ENCODE data around the gene SPESP1. TPM values are rescaled to one million over a fixed set of nuclear protein-coding genes. Genes with fewer than 3 reads are reported as not detected.

SPESP1 gene
- total RNA-seq, 1 donor from 2014 or later: not detected

DNA sequence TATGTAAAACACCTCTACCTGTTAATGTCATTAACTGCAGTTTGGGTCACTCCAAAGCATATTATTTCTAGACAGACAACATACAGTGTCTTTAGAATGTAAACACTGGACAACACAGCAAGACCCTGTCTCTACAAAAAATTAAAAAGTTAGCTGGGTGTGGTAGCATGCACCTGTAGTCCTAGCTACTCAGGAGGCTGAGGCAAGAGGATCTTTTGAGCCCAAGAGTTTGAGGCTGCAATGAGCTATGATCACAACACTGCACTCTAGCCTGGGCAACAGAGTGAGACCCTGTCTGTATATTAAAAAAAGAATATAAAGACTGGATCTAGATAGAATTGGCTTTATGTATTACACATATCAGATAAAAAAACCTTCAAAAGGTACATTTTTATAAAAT, 20.0 kb upstream of the SPESP1 start:
- no peak overlapping the region for H3K27ac Mint-ChIP-seq
- no peaks in the 10 kb centered on the region for H3K27me3 Mint-ChIP-seq (ENCODE audit: low read depth)
- DNase-seq (ENCODE audit: low spot score in 2 of 2, unreplicated experiment in 2 of 2): no peak
- TF ChIP-seq CTCF (IDR thresholded peaks at IDR 0.05; ENCODE audit: unreplicated experiment): no peak
- peaks cover 3% of the 10 kb centered on the region for H3K9me3 Mint-ChIP-seq
- H3K36me3 Mint-ChIP-seq: no peaks in the 10 kb centered on the region
- H3K4me1 Mint-ChIP-seq: peaks cover 4% of the 10 kb centered on the region
- H3K4me3 Mint-ChIP-seq: no peak overlapping the region

GRCh38 chr15:68910816-68911215, 19.5 kb upstream of the SPESP1 start:
- peaks cover 8% of the 10 kb centered on the region for H3K9me3 Mint-ChIP-seq
- H3K27ac Mint-ChIP-seq: no peak overlapping the region
- no peaks in the 10 kb centered on the region for H3K27me3 Mint-ChIP-seq (ENCODE audit: low read depth)
- no peak overlapping the region for H3K4me3 Mint-ChIP-seq
- no peak for DNase-seq (ENCODE audit: low spot score in 2 of 2, unreplicated experiment in 2 of 2)
- H3K36me3 Mint-ChIP-seq: no peaks in the 10 kb centered on the region
- H3K4me1 Mint-ChIP-seq: peaks cover 4% of the 10 kb centered on the region
- no peak for TF ChIP-seq CTCF (IDR thresholded peaks at IDR 0.05; ENCODE audit: unreplicated experiment)

- no peak for DNase-seq (ENCODE audit: low spot score in 2 of 2, unreplicated experiment in 2 of 2)
- no peak overlapping the region for H3K4me3 Mint-ChIP-seq
- no peak for TF ChIP-seq CTCF (IDR thresholded peaks at IDR 0.05; ENCODE audit: unreplicated experiment)
- no peaks in the 10 kb centered on the region for H3K4me1 Mint-ChIP-seq
- peaks cover 10% of the 10 kb centered on the region for H3K27me3 Mint-ChIP-seq (ENCODE audit: low read depth)
- H3K9me3 Mint-ChIP-seq: no peaks in the 10 kb centered on the region
- H3K36me3 Mint-ChIP-seq: no peaks in the 10 kb centered on the region
- H3K27ac Mint-ChIP-seq: no peak overlapping the region
Observed at GRCh38 chr15:68921926-68922325, 8.4 kb upstream of the SPESP1 start.

GRCh38 chr15:68924866-68925560, 5.3 kb upstream of the SPESP1 start:
- Mint-ChIP-seq H3K9me3 (no peaks in the 10 kb centered on the region), H3K36me3 (no peaks in the 10 kb centered on the region), H3K4me1 (no peaks in the 10 kb centered on the region), H3K4me3 (no peak overlapping the region), H3K27me3 (ENCODE audit: low read depth) (peaks cover 9% of the 10 kb centered on the region), H3K27ac (no peak overlapping the region)
- TF ChIP-seq CTCF (IDR thresholded peaks at IDR 0.05; ENCODE audit: unreplicated experiment): peak; percentile 78
- peak; percentile 59 to 85 for DNase-seq (ENCODE audit: low spot score in 2 of 2, unreplicated experiment in 2 of 2)

GRCh38 chr15:68933001-68933400, 2.7 kb downstream of the SPESP1 start:
- no peak for TF ChIP-seq CTCF (IDR thresholded peaks at IDR 0.05; ENCODE audit: unreplicated experiment)
- H3K27ac Mint-ChIP-seq: no peak overlapping the region
- no peaks in the 10 kb centered on the region for H3K4me1 Mint-ChIP-seq
- no peaks in the 10 kb centered on the region for H3K9me3 Mint-ChIP-seq
- H3K36me3 Mint-ChIP-seq: no peaks in the 10 kb centered on the region
- DNase-seq (ENCODE audit: low spot score in 2 of 2, unreplicated experiment in 2 of 2): no peak
- H3K4me3 Mint-ChIP-seq: no peak overlapping the region
- no peaks in the 10 kb centered on the region for H3K27me3 Mint-ChIP-seq (ENCODE audit: low read depth)

Data from mesothelial cell of epicardium (in vitro differentiated cells).